Activated T-helper 2 cell treated with anti-CD3 and anti-CD28 coated beads, Interferon-gamma antibody, Interleukin-2, Interleukin-4, amounts not matched to agents 10 μg/mL and 5 μg/mL and 100 μg/mL, durations not matched to agents 14 hours and 24 hours and 36 hours (primary cell): ENCODE measurements around the gene GRHL1. TPM values are rescaled to one million over a fixed set of nuclear protein-coding genes. Genes with fewer than 3 reads are reported as not detected.

Experiments
- DNase-seq: peaks from one replicate; pipeline ENCODE4 v3.0.0; 2021; ENCODE audit warnings: low spot score
- H3K27ac Mint-ChIP-seq: one replicate; pipeline ENCODE4 v1.8.0; 2021; ENCODE audit warnings: mixed read lengths
- H3K27me3 Mint-ChIP-seq: one replicate; pipeline ENCODE4 v1.8.0; 2021; ENCODE audit warnings: low read depth, mixed read lengths
- H3K36me3 Mint-ChIP-seq: one replicate; pipeline ENCODE4 v1.8.0; 2021; ENCODE audit warnings: low read depth, mixed read lengths
- H3K4me1 Mint-ChIP-seq: one replicate; pipeline ENCODE4 v1.8.0; 2021; ENCODE audit warnings: low read depth, mixed read lengths
- H3K4me3 Mint-ChIP-seq: one replicate; pipeline ENCODE4 v1.8.0; 2021; ENCODE audit warnings: low read depth, mild to moderate bottlenecking, moderate library complexity, mixed read lengths
- H3K9me3 Mint-ChIP-seq: one replicate; pipeline ENCODE4 v1.8.0; 2021; ENCODE audit warnings: mixed read lengths
- intact Hi-C: fragments of 100-400 bp; cut with micrococcal nuclease; formaldehyde crosslinking; loops from one replicate; pipeline ENCODE4 v1.15.1; 2023
- total RNA-seq: library from RNA; stranded (reverse); gene quantifications from 2 replicates; pipeline ENCODE4 v1.2.3, GENCODE V29; 2022

The GRHL1 gene
- total RNA-seq, 1 donor from 2014 or later: 1.4 TPM

DNA sequence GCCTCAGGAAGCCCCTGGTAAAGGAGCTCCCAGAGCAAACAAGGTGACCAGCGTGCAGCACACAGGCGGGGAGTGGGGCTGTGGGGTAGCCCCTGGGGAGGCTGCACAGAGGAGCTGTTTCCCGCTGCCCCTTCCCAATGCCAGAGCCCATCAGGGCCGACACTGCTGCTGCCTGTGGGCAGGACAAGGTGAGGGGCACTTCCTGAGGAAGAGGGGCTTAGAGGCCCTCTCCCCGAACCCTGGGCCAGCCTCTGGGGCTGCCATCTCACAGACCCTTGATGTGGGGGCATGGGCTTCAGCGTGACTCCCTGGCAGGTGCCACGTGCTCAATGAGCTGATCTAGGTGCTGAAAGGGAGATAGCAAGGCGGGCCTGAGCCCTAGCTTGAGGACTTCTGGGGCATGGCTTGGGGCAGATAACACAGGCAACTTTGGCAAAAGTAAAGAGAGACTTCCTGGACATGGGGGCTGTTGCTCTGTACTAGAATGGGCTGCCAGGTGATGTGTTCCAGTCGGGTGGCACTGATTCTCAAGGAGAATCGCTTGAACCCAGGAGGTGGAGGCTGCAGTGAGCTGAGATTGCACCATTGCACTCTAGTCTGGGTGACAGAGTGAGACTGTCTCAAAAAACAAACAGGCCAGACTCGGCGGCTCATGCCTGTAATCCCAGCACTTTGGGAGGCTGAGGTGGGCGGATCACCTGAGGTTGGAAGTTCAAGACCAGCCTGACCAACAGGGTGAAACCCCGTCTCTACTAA, 81.9 kb downstream of the GRHL1 start:
- no peak for DNase-seq
- H3K27me3 Mint-ChIP-seq: no peaks in the 10 kb centered on the region
- no peaks in the 10 kb centered on the region for H3K36me3 Mint-ChIP-seq
- H3K4me1 Mint-ChIP-seq: peaks cover 12% of the 10 kb centered on the region
- H3K9me3 Mint-ChIP-seq: no peaks in the 10 kb centered on the region
- no peak overlapping the region for H3K4me3 Mint-ChIP-seq
- no peak overlapping the region for H3K27ac Mint-ChIP-seq
- intact Hi-C loops: no loop called here

DNA sequence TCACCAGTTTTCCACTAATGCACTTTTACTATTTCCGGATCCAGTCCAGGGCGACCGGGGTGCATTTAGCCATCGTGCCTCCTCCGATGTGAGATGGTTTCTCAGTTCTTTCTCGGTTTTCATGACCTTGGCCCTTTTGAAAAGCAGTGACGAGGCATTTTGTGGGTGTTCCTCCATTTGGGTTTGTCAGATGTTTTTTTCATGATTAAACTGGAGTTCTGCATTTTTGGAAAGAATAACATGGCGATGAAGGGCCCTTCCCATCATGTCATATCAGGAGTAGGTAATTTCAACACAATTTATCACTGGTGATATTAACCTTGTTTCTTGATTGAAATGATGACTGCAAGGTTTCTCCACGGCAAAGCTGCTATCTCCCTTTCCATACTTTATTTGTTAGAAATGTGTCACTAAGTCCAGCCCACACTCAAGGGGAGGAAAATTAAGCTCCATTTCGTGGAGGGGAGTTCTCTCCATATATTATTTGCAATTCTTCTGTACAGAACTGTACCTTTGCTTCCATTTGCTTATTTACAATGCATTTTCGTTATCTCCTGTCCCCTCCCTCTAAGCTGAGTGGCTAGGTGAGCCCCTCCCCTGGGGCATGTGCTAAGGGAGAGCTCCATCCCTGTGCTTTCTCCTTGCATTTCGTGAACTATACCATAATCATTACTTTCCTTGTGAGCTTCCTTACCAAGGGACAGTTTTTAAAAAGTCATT, 83.0 kb downstream of the GRHL1 start:
- Mint-ChIP-seq H3K4me3 (no peak overlapping the region), H3K27ac (no peak overlapping the region), H3K27me3 (no peaks in the 10 kb centered on the region), H3K36me3 (no peaks in the 10 kb centered on the region), H3K9me3 (no peaks in the 10 kb centered on the region), H3K4me1 (peaks cover 4% of the 10 kb centered on the region)
- no peak for DNase-seq
- intact Hi-C loops: no loop called here

DNA sequence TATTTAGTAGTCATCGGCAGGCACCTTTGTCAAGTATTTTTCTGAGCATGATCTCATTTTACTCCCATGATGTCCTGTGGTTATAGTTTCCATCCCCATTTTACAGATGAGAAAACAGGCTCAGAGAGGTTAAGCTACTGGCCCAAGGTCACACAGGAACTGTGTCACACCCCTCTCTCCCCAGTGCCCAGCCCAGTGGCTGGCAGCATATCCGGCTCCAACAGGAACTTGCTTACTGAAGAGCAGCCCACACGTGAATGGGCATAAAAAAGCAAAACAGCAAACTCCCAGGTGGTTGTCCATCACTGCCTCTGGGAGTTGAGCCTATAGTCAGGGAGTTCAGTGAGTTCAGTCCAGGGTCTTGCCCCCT, 83.5 kb downstream of the GRHL1 start:
- Mint-ChIP-seq H3K27ac (no peak overlapping the region), H3K4me3 (no peak overlapping the region)

DNA sequence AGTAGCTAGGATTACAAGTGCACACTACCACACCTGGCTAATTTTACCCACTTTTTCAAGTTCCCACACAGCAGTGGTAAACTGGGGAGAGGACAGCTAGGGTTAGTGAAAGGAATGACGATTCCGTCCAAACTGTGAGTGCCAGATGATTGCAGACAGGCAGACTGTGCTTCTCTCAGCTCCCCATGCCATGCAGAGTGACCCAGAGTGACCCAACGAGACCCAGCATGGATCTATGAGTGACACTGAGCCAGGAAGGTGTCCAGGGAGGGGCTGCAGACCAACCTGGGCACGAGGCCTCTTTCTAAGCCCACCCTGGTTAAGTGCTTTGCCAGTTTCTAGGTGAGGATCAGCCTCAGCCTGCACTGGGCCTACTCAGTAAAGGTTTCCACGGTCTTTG, 84.1 kb downstream of the GRHL1 start:
- H3K27ac Mint-ChIP-seq: no peak overlapping the region
- H3K4me1 Mint-ChIP-seq: no peaks in the 10 kb centered on the region
- intact Hi-C loops: no loop called here
- no peaks in the 10 kb centered on the region for H3K36me3 Mint-ChIP-seq
- H3K4me3 Mint-ChIP-seq: no peak overlapping the region
- H3K9me3 Mint-ChIP-seq: no peaks in the 10 kb centered on the region
- no peak for DNase-seq
- peaks cover 7% of the 10 kb centered on the region for H3K27me3 Mint-ChIP-seq

More for the DNA sequence above, 83.5 kb downstream of the GRHL1 start:
- Mint-ChIP-seq H3K4me1 (no peaks in the 10 kb centered on the region), H3K9me3 (no peaks in the 10 kb centered on the region), H3K27me3 (peaks cover 3% of the 10 kb centered on the region), H3K36me3 (no peaks in the 10 kb centered on the region)
- intact Hi-C loops: no loop called here
- DNase-seq: no peak

DNA sequence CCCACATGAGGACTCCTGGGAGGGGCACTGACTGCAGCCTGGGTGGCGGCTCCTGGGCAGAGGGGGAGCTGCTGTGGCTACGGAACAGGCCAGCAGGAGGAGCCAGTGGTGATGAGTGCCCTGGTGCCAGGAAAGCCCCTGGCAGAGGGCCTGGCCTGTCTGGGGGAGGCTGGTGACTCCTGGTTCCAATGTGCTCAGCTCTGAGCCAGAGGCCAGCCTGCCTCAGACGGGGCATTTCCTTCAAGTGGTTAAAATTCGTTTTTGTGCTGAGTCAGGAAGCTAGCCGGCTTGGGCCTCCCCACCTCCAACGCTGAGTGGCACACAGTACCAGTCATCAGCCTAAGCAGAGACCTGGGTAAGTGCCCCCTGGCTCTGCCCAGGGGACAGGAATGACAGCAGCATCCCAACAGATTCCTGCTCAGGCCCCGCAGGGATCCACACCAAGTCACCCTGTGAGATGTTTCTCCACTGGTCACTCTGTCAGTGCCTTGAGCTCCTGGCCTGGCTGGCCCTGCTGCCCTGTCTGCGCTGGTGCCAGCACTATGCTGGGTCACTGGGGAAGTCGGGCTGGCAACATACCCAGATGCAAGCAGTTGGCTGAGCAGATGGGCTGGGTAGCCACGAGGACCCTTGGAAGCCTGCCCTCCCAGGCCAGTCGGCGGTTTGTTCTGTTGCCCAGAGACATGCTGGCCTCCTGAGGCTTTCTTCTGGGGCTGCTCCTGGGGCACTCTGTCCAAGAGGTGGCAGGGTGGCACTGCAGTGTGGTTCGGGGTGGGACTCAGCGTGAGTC, 84.8 kb downstream of the GRHL1 start:
- DNase-seq: no peak
- no peaks in the 10 kb centered on the region for H3K9me3 Mint-ChIP-seq
- H3K4me1 Mint-ChIP-seq: no peaks in the 10 kb centered on the region
- intact Hi-C loops: no loop called here
- H3K4me3 Mint-ChIP-seq: no peak overlapping the region
- H3K36me3 Mint-ChIP-seq: no peaks in the 10 kb centered on the region
- H3K27me3 Mint-ChIP-seq: peaks cover 11% of the 10 kb centered on the region
- no peak overlapping the region for H3K27ac Mint-ChIP-seq

DNA sequence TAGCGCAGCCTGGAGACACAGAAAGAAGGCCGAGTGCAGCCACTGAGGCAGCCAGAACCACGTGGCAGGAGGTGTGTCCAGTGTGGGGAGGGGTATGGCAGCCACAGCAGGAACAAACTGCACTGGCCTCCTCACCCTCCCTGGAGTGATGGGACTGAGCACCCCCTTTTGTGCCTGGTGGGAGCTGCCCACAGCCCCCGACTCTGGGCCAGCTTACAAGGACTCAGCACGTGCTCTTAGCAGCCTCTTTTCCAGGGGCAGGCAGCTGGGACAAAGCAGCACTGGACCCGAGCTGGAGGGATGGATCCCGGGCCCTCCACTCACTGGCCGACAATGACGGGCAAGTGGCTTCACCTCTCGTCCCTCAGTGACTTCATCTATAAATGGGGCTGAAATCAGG, 86.6 kb downstream of the GRHL1 start:
- Mint-ChIP-seq H3K27ac (no peak overlapping the region), H3K4me1 (peaks cover 4% of the 10 kb centered on the region), H3K27me3 (peaks cover 16% of the 10 kb centered on the region), H3K36me3 (no peaks in the 10 kb centered on the region), H3K9me3 (no peaks in the 10 kb centered on the region), H3K4me3 (no peak overlapping the region)
- intact Hi-C loops: no loop called here
- DNase-seq: no peak

DNA sequence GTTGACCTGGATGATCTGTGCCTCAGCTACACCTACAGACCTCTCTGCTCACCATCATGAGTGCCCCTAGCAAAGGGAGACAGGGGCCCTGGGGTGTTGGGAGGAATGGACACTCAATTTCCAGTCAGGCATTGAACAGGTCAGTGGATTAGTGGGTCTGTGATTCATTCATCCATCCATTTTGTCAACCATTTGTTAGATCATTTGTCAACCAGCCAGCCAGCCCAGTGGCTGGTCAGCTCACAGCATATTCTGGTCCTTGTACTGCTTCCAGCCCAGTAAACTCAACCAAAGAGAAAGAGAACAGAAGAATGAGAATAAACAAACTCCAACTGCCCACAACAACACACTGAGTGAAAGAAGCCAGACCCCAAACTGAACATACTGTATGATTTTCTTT, 87.2 kb downstream of the GRHL1 start:
- no peak overlapping the region for H3K27ac Mint-ChIP-seq
- peaks cover 4% of the 10 kb centered on the region for H3K4me1 Mint-ChIP-seq
- peaks cover 16% of the 10 kb centered on the region for H3K27me3 Mint-ChIP-seq
- intact Hi-C loops: no loop called here
- no peak for DNase-seq
- no peaks in the 10 kb centered on the region for H3K36me3 Mint-ChIP-seq
- no peaks in the 10 kb centered on the region for H3K9me3 Mint-ChIP-seq
- H3K4me3 Mint-ChIP-seq: no peak overlapping the region

DNA sequence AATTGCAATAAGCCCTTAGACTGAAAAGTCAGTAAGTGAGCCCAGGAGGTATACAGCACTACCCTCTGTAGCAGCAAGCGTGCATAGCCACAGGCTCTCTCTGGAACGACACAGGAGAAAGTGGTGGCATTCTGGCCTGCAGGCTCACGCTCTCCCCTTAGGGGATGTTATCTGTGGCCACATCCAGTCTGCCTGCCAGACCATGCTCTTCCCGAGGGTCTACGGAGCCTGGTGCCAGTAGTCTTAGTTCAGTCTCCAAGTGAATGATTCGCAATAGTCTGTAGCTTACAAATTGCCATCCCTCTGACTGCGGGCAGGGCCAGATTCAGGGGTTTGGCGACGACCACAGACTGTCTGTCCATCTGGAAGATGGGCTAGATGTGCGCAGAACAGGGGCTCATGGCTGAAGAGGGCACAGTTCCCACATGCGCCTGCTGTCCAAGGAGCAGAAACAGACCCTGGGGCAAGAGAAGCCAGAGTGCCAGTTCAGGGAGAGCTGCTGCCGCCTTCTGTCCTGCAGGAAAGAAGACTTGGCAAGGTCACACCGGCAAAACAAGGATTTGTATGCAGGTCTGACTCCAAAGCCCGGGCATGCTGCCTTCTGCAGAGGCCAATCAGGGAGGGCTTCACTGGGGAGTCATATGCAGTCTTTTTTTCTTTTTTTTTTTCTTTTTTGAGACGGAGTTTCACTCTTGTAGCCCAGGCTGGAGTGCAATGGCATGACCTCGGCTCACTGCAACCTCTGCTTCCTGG, 88.3 kb downstream of the GRHL1 start:
- H3K36me3 Mint-ChIP-seq: no peaks in the 10 kb centered on the region

DNA sequence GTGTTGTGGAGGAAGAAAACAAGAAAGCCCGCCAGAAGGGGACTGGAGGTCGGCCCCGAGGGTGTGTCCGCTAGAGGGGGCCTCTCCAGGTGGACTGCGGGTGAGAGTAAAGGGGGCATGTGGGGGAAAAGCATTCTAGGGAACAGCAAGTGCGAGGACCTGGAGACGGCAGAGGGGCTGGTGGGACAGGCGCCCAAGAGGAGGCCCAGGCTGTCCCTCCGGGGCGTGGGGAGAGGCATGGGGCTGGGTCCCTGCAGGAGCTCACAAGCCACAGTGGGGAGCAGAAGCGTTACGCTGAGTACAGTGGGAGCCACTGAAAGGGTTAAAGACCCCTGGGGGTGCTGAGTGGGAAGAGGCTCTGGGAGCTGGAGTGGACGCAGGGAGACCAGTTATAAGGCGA, 90.2 kb downstream of the GRHL1 start:
- Mint-ChIP-seq H3K9me3 (no peaks in the 10 kb centered on the region), H3K27ac (no peak overlapping the region), H3K27me3 (peaks cover 16% of the 10 kb centered on the region), H3K36me3 (peaks cover 4% of the 10 kb centered on the region), H3K4me1 (peaks cover 14% of the 10 kb centered on the region), H3K4me3 (no peak overlapping the region)
- intact Hi-C loops: loop anchor here (10.0 kb wide), 1 partner anchor 487 kb away; the partner anchor contains the start of gene ADAM17
- no peak for DNase-seq

More for the DNA sequence above, 88.3 kb downstream of the GRHL1 start:
- Mint-ChIP-seq H3K27ac (no peak overlapping the region), H3K4me3 (no peak overlapping the region), H3K27me3 (peaks cover 16% of the 10 kb centered on the region), H3K9me3 (no peaks in the 10 kb centered on the region), H3K4me1 (peaks cover 7% of the 10 kb centered on the region)
- no peak for DNase-seq
- intact Hi-C loops: loop anchor here (10.0 kb wide), 1 partner anchor 485 kb away; the partner anchor contains the start of gene ADAM17

DNA sequence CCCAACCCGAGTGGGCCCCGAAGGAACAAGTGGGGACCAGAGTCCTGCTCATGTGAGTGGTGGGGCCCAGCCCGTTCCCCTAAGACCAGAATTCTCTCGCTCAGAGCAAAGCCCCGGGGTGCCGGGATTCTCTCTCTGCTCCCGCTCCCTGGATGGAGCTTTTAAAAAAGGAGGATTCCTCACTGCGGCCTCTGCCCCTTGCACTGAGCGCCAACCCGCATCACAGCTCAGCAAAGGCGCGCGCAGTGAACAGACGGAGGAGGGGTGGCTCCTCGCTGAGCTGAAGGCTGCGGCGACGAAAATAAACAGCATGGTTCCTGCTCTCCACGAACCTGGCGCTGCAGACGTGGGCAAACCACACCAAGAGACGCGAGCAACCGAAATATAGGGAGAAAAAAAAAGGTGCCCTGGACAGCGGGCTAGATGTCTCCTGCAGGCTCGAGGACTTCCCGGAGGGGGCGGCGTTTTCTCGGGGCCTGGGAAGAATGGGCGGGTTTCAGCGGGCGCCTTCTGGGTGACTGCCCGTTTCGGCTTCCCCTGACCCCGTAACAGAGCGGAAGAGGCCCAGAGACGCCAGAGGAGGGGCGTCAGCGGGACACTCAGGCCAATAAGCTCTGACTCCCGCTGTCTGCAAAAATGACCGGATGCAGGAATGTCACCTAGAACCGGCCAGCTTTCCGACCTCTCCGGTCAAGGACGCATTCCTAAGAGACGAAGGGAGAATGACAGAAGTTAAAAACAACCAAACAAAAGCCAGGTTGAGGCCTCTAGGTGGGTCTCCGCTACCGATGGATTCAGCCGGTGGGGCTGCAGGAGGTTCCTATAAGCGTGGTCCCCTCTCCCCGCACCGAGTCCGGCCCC, 91.0 kb downstream of the GRHL1 start:
- Mint-ChIP-seq H3K27me3 (peaks cover 16% of the 10 kb centered on the region), H3K9me3 (no peaks in the 10 kb centered on the region), H3K4me3 (peak overlapping the region; percentile 80), H3K27ac (peak overlapping the region; percentile 78), H3K4me1 (peaks cover 16% of the 10 kb centered on the region), H3K36me3 (peaks cover 4% of the 10 kb centered on the region)
- no peak for DNase-seq
- intact Hi-C loops: loop anchor here (1.0 to 10.0 kb wide), 2 partner anchors 78 to 488 kb away; partner anchors contain the start of gene ADAM17

DNA sequence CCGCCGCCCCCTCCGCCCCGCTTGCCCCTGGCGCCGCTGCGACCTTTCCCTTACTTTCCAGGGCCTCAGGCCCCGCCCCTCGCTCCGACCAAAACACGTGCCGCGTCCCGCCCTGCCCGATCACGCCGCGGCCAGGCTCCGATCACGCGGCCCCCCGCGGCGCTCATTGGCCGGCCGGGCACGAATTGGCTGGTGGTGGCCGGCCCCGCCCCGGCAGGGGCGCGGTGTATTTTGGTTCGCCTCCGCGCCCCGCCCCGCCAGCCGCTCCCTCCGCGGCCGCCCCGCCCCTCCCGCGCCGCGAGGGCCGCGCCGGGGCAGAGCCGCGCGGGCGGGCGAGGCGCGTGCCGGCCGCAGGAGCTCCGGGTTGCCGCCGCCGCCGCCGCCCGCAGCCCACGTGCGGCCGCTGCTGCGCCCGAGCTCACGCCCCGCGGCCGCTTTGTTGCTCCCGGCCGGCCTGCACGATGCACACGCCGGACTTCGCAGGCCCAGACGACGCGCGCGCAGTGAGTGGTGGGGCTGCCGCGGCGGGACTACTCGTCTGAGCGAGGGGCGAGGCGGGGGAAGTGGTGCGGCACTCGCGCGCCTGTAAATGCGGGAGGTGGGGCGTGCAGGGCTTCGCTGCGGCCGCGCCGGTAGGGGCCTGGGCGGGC, 91.9 kb downstream of the GRHL1 start, which contains the start of gene KLF11:
Gene KLF11, plus strand, starts transcription at position 295 of the 650 bp plus-strand sequence. Its CDS starts 167 bp downstream, at position 462.
- H3K27ac Mint-ChIP-seq: peak within 1 kb of the TSS; percentile 78
- intact Hi-C loops: loop anchor here (1.0 to 10.0 kb wide), 2 partner anchors 77 to 489 kb away; partner anchors contain the start of gene ADAM17
- H3K4me1 Mint-ChIP-seq: peaks cover 16% of the 10 kb centered on the region
- H3K27me3 Mint-ChIP-seq: peaks cover 16% of the 10 kb centered on the region
- DNase-seq: peak; percentile 80
- H3K9me3 Mint-ChIP-seq: no peaks in the 10 kb centered on the region
- peak within 1 kb of the TSS; percentile 80 for H3K4me3 Mint-ChIP-seq
- H3K36me3 Mint-ChIP-seq: peaks cover 12% of the 10 kb centered on the region
